ENCODE measurements around the gene UNKL.
A peak's percentile ranks its signal among the peaks of the same experiment; 100 is the strongest.

UNKL gene

GRCh38 chr16:1364510-1364909 is 50.0 kb downstream of the UNKL start:
- no peak for TF ChIP-seq CTCF (IDR thresholded peaks at IDR 0.05)

- TF ChIP-seq CTCF (IDR thresholded peaks at IDR 0.05), result peak; percentile 91
These were observed 50.9 kb downstream of the UNKL start for GRCh38 chr16:1363501-1364041.

GRCh38 chr16:1362807-1363206 is 51.7 kb downstream of the UNKL start:
- no peak for TF ChIP-seq CTCF (IDR thresholded peaks at IDR 0.05)

GRCh38 chr16:1361685-1362360 is 52.7 kb downstream of the UNKL start:
- TF ChIP-seq CTCF (IDR thresholded peaks at IDR 0.05), result no peak

- no peak for TF ChIP-seq CTCF (IDR thresholded peaks at IDR 0.05)
These were observed 56.5 kb downstream of the UNKL start for GRCh38 chr16:1357906-1358566.

- TF ChIP-seq CTCF (IDR thresholded peaks at IDR 0.05), result no peak
These were observed 58.2 kb downstream of the UNKL start for GRCh38 chr16:1356061-1356900.

GRCh38 chr16:1355591-1355990 is 58.9 kb downstream of the UNKL start:
- no peak for TF ChIP-seq CTCF (IDR thresholded peaks at IDR 0.05)
